Activated CD8-positive, alpha-beta T cell treated with anti-CD3 and anti-CD28 coated beads for 36 hours (primary cell): ENCODE measurements around the gene SPACA4. TPM values are rescaled to one million over a fixed set of nuclear protein-coding genes. Genes with fewer than 3 reads are reported as not detected.

Source experiments
- ATAC-seq: fragments of 200-7000 bp; cut with Tn5 transposase; one replicate; pipeline ENCODE4 v1.10.0; 2021; ENCODE audit warnings: mild to moderate bottlenecking, moderate library complexity
- CTCF ChIA-PET: fragments of 350-600 bp; sonication (Branson Sonifier 250); formaldehyde crosslinking; loops from one replicate; lab custom pipeline; 2021; ENCODE audit warnings: antibody characterized with exemption; lab: Charles Lee
- POLR2A ChIA-PET: fragments of 350-600 bp; sonication (Branson Sonifier 250); formaldehyde crosslinking; loops from one replicate; lab custom pipeline; 2021; ENCODE audit warnings: antibody characterized with exemption; lab: Charles Lee
- DNase-seq: peaks from one replicate; pipeline ENCODE4 v3.0.0-alpha.2; 2020
- H3K27ac Mint-ChIP-seq: one replicate; pipeline ENCODE4 v1.8.0; 2021; ENCODE audit warnings: mild to moderate bottlenecking, mixed read lengths
- H3K27me3 Mint-ChIP-seq: one replicate; pipeline ENCODE4 v1.8.0; 2021; ENCODE audit warnings: mixed read lengths
- H3K36me3 Mint-ChIP-seq: one replicate; pipeline ENCODE4 v1.8.0; 2021; ENCODE audit warnings: low read depth, mixed read lengths
- H3K4me1 Mint-ChIP-seq: one replicate; pipeline ENCODE4 v1.8.0; 2021; ENCODE audit warnings: low read depth, mixed read lengths
- H3K4me3 Mint-ChIP-seq: one replicate; pipeline ENCODE4 v1.8.0; 2021; ENCODE audit warnings: mild to moderate bottlenecking, moderate library complexity, mixed read lengths
- H3K9me3 Mint-ChIP-seq: one replicate; pipeline ENCODE4 v1.8.0; 2021; ENCODE audit warnings: mixed read lengths
- CTCF ChIP-seq: fragments of 200-600 bp; IDR thresholded peaks from one replicate; pipeline ENCODE4 v1.8.0; 2022; ENCODE audit warnings: antibody characterized with exemption, mild to moderate bottlenecking
- intact Hi-C: fragments of 100-400 bp; cut with micrococcal nuclease; formaldehyde crosslinking; loops from one replicate; pipeline ENCODE4 v1.10.0; 2022
- total RNA-seq, 2 experiments: library from RNA; stranded (reverse); gene quantifications; one replicate each; pipeline ENCODE4 v1.2.3, GENCODE V29; 2021

The SPACA4 gene
- total RNA-seq, 2 experiments from 2014 or later, result not detected

DNA sequence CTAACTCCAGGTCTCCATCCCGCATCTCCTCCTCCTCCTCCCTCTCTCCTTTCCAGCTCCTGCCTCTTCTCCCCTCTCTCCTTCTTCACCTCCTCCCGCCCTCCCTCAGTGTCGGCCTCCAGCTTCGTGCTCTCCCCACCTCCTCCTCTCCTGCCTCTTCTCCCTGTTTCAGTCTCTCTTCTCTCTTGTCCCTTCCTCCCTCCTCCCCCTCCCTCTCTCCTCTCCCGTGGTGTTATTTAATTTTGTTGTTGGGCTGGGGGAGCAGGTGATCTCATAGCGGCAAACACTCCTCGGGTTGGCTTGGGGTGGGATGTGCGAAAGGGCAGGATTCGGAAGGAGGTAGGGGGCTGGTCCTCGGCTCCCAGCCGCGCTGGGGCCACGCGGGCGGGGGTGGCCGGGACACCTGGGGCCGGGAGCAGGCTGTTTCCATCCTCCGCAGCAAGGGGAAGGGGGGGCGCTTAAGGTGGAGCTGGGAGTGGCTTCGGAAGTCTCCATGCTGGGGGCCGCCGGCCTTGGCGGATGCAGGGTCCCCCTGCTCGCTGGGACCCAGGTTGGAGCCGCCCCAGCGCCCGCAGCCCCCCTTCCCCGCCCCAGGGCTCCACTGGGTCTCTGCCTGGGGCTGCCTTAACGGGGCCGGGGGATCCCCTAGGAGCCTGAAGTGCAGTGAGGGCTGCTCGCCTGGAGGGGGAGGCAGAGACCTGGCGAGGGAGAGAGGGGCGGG, 39.6 kb downstream of the SPACA4 start, which contains the start of gene CA11:
Gene CA11, minus strand, starts transcription at position 187 of the 721 bp plus-strand sequence. CDS start 555 bp downstream, outside the sequence.
- Mint-ChIP-seq H3K4me3 (peak within 1 kb of the TSS; percentile 85), H3K4me1 (peaks cover 36% of the 10 kb centered on the region), H3K9me3 (no peaks in the 10 kb centered on the region), H3K27ac (peak within 1 kb of the TSS; percentile 90), H3K36me3 (no peaks in the 10 kb centered on the region), H3K27me3 (no peaks in the 10 kb centered on the region)
- TF ChIP-seq CTCF, result peak; percentile 87
- DNase-seq (peak; percentile 94), ATAC-seq (peak; percentile 92)
- intact Hi-C loops, result loop anchor here (10.0 kb wide), 1 partner anchor 99 kb away; the partner anchor contains the start of genes IZUMO1 and RASIP1
- ChIA-PET CTCF (interaction anchor here (0.6 to 1.9 kb wide), 21 partner anchors 7 to 347 kb away, joined by 3 to 17 read pairs (median 4); partner anchors contain the start of genes DBP, GYS1, HSD17B14 and RPL18), POLR2A (interaction anchor here (0.6 to 2.3 kb wide), 7 partner anchors 9 to 349 kb away, joined by 3 to 16 read pairs (median 4); partner anchors contain the start of genes DBP, PPP1R15A, RPL18 and SPHK2)

DNA sequence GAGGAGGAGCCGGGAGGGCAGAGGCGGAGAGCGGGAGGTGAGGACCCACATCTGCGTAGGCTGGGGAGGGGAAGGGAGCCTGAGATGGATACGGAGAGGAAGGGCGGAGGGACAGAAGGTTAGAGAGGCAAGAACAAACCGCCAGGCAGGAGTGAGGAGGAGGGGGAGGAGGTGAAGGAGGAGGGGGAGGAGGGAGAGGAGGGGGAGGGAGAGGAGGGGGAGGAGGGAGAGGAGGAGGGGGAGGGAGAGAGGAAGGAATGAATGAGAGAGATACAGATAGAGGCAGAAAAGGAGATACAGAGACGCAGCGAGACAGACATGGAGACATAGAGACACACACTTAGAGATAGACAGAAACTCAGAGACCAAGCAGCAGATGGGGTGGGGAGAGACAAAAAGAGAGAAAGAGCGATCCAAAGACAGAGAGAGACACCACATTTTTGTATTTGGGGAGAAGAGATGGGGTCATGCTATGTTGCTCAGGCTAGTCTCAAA, 40.2 kb downstream of the SPACA4 start:
- POLR2A ChIA-PET, result interaction anchor here (1.0 to 2.3 kb wide), 3 partner anchors 10 to 30 kb away, joined by 3 to 16 read pairs (median 8); partner anchors contain the start of gene DBP

GRCh38 chr19:48648134-48648533, 41.6 kb downstream of the SPACA4 start:
- TF ChIP-seq CTCF, result no peak
- Mint-ChIP-seq H3K27me3 (no peaks in the 10 kb centered on the region), H3K4me3 (no peak overlapping the region), H3K36me3 (no peaks in the 10 kb centered on the region), H3K9me3 (no peaks in the 10 kb centered on the region), H3K27ac (no peak overlapping the region), H3K4me1 (peaks cover 36% of the 10 kb centered on the region)
- intact Hi-C loops, result loop anchor here (10.0 kb wide), 1 partner anchor 97 kb away; the partner anchor contains the start of genes IZUMO1 and RASIP1
- CTCF ChIA-PET, result interaction anchor here (1.2 kb wide), 1 partner anchor 29 kb away, joined by 3 read pairs; no protein-coding TSS in a partner anchor
- DNase-seq (no peak), ATAC-seq (no peak)
- POLR2A ChIA-PET, result no interaction called here

More for the DNA sequence above, 40.2 kb downstream of the SPACA4 start:
- Mint-ChIP-seq H3K9me3 (no peaks in the 10 kb centered on the region), H3K27me3 (no peaks in the 10 kb centered on the region), H3K27ac (peak overlapping the region; percentile 81), H3K36me3 (no peaks in the 10 kb centered on the region), H3K4me1 (peaks cover 34% of the 10 kb centered on the region), H3K4me3 (peak overlapping the region; percentile 42)
- DNase-seq (no peak), ATAC-seq (no peak)
- TF ChIP-seq CTCF, result no peak
- intact Hi-C loops, result loop anchor here (10.0 kb wide), 1 partner anchor 98 kb away; the partner anchor contains the start of genes IZUMO1 and RASIP1
- CTCF ChIA-PET, result interaction anchor here (1.0 to 1.8 kb wide), 4 partner anchors 13 to 189 kb away, joined by 3 to 11 read pairs (median 5); partner anchors contain the start of genes HSD17B14, RPL18 and SPHK2

DNA sequence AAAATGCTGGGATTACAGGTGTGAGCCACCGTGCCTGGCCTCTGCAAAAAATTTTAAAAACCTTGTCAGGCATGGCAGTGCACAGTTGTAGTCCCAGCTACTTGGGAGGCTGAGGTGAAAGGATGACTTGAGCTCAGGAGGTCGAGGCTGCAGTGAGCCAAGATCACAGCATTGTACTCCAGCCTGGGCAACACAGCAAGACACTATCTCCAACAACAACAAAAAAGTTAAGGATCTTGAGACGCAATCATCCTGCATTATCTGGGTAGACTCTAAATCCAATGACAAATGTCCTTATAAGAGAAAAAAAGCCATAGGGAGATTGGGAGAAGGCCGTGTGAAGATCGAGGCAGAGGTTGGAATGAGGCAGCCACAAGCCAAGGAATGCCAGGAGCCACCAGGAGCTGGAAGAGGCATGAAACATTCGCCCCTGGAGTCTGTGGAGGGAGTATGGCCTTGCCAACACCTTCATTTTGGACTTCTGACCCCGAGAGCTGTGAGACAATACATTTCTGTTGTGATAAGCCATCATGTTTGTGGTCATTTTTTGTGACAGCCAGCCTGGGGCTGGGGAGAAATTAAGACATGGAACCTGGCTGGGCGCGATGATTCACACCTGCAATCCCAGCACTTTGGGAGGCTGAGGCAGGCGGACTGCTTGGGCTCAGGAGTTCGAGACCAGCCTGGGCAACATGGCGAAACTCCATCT, 44.6 kb downstream of the SPACA4 start:
- no peak for TF ChIP-seq CTCF
- intact Hi-C loops, result no loop called here
- POLR2A ChIA-PET, result interaction anchor here (0.6 kb wide), 1 partner anchor 37 kb away, joined by 3 read pairs; the partner anchor contains the start of gene FAM83E
- ATAC-seq, result no peak
- H3K27me3 Mint-ChIP-seq, result no peaks in the 10 kb centered on the region
- H3K9me3 Mint-ChIP-seq, result no peaks in the 10 kb centered on the region
- DNase-seq, result no peak
- no peaks in the 10 kb centered on the region for H3K36me3 Mint-ChIP-seq
- CTCF ChIA-PET, result interaction anchor here (0.6 kb wide), 1 partner anchor 62 kb away, joined by 4 read pairs; no protein-coding TSS in a partner anchor
- H3K27ac Mint-ChIP-seq, result no peak overlapping the region
- no peak overlapping the region for H3K4me3 Mint-ChIP-seq
- H3K4me1 Mint-ChIP-seq, result peaks cover 20% of the 10 kb centered on the region
